HG03060 (cell line): ENCODE data around the gene CCAR1.
"Not testable (repeated sequence)": the region's sequence is repeated elsewhere in the genome, so short reads cannot be mapped to it uniquely, and the experiment has no call there.

Experiments
- ATAC-seq: cut with Tn5 transposase; IDR thresholded peaks from one replicate; pipeline ENCODE4 v1.9.1; 2021; ENCODE audit warnings: low read depth, moderate number of reproducible peaks; ENCODE audit not compliant: unreplicated experiment

The CCAR1 gene, protein sequence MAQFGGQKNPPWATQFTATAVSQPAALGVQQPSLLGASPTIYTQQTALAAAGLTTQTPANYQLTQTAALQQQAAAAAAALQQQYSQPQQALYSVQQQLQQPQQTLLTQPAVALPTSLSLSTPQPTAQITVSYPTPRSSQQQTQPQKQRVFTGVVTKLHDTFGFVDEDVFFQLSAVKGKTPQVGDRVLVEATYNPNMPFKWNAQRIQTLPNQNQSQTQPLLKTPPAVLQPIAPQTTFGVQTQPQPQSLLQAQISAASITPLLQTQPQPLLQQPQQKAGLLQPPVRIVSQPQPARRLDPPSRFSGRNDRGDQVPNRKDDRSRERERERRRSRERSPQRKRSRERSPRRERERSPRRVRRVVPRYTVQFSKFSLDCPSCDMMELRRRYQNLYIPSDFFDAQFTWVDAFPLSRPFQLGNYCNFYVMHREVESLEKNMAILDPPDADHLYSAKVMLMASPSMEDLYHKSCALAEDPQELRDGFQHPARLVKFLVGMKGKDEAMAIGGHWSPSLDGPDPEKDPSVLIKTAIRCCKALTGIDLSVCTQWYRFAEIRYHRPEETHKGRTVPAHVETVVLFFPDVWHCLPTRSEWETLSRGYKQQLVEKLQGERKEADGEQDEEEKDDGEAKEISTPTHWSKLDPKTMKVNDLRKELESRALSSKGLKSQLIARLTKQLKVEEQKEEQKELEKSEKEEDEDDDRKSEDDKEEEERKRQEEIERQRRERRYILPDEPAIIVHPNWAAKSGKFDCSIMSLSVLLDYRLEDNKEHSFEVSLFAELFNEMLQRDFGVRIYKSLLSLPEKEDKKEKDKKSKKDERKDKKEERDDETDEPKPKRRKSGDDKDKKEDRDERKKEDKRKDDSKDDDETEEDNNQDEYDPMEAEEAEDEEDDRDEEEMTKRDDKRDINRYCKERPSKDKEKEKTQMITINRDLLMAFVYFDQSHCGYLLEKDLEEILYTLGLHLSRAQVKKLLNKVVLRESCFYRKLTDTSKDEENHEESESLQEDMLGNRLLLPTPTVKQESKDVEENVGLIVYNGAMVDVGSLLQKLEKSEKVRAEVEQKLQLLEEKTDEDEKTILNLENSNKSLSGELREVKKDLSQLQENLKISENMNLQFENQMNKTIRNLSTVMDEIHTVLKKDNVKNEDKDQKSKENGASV

DNA sequence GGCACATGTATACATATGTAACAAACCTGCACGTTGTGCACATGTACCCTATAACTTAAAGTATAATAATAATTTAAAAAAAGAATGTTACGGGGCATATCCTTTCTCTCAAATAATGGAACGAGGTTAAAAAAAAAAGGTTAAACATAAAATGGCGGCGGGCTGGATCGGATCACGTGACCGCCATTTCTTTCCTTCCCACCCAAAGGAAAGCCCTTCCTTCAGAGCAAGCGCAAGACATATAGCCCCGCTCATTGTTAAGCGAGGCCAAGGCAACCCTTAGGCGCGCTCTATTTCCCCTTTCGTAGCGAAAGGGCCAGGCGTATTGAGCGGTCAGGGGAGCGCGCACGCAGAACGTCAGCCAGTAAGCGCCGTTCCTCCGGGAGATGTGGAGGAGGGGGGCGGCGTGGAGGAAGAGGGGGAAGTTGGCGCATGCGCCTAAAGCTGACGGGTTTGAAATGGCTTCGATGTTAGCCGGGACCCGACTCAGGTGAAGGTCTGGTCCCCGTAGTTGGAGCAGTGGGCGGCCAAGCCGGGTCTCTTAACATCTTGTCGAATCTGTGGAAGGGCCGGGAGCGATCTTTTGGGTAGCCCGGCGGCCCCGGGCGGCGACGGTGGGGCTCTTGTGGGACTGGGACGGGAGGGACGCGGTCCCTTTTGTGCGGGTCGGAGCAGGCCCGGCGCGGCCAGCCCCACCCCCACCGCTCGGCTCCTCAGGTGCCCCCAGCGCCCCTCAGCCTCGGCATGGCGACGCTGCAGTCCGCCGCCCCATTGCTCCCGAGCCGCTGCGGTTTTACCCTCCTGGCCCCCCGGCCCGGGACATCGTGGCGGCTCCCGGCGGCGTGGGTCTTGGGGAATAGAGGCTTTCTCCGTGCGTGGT is at the start of gene CCAR1:
Gene CCAR1 (plus strand): TSS at position 447 of the 880 bp plus-strand sequence. CDS start 1,266 bp downstream, outside the sequence.
- ATAC-seq, result peak; percentile 100

- no peak for ATAC-seq
Measured at GRCh38 chr10:68684413-68684812, 36.6 kb upstream of the CCAR1 start.

- no peak for ATAC-seq
Measured at GRCh38 chr10:68696018-68696417, 25.0 kb upstream of the CCAR1 start.

DNA sequence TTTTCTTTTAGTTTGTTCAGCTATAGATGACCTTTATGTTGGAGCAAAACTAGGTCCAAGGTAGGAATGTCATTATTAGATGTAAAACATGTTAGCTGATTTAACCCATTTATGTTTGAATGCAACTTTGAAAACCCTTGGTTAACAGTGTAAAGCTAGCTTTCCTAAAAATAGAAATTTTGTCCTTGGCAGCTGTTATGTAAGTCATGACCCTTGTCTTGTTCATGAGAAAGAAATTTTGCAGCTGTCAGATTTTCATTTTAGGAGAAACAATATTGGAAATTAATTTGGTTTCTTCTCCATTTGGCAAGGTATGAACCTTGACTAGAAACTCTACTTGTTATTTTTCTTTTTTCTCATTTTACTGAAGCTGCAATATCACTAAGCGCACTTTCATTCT is 23.9 kb upstream of the CCAR1 start:
- ATAC-seq, result no peak

GRCh38 chr10:68700197-68700596 is 20.8 kb upstream of the CCAR1 start:
- ATAC-seq, result no peak

DNA sequence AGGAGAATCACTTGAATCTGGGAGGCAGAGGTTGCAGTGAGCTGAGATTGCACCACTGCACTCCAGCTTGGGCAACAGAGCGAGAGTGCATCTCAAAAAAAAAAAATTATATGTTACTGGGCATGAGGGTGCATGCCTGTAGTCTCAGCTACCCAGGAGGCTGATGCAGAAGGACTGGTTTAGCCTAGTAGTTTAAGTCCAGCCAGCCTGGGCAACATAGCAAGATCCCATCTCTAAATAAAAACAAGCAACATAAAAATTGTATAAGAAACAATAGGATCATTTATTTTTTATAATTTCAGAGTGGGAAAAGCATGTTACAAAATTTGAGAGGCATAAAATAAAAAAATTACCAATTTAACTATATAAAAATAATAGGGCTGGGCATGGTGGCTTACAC is 15.5 kb upstream of the CCAR1 start:
- no peak for ATAC-seq

DNA sequence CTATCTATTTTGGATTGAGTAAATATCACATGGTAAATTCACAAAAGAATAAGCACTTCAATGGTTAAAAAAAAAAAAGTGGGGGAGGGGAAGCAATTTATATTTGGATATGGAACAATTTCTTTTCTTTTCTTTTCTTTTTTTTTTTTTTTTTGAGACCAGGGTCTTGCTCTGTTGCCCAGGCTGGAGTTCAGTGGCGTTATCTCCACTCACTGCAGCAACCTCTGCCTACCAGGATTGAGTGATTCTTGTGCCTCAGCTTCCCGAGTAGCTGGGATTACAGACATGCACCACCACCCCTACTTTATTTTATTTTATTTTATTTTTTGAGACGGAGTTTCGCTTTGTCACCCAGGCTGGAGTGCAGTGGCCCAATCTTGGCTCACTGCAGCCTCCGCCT is 12.1 kb upstream of the CCAR1 start:
- not testable (repeated sequence) for ATAC-seq

- not testable (repeated sequence) for ATAC-seq
Measured at GRCh38 chr10:68713065-68713464, 8.0 kb upstream of the CCAR1 start.

GRCh38 chr10:68717435-68717834 is 3.6 kb upstream of the CCAR1 start:
- no peak for ATAC-seq

DNA sequence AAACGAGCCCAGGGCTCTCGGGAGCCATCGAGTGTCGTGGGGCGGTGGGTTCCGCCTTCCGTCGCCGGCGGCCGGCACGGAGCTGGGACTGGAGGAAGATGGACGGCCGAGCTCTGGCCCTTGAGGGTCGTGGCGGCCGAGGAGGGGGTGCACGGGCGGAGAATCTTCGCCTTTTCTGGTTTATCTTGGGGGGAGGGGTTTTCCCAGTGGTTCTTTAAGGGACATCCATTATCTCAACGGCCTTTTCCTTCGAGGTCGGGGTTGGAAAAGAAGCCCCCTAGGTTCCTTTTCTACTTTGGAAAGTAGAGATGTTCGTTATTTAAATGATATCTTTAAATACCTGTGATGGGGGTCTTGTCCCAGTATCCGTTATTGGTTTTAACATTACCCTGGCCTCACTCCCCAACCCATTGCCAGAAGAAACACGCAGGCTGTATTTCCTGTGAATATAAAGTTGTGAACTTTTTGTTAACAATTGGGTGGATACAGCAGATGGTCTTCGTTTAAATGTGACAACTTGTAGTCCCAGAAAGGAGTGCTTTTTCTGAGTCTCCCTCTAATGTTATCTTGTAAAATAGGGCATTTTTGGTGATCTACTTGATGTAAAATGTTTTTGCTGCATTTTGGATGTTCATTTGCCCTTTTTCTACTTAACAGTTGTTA is 765 bp downstream of the CCAR1 start:
- ATAC-seq, result no peak

- no peak for ATAC-seq
Measured at GRCh38 chr10:68725016-68725415, 4.0 kb downstream of the CCAR1 start.

DNA sequence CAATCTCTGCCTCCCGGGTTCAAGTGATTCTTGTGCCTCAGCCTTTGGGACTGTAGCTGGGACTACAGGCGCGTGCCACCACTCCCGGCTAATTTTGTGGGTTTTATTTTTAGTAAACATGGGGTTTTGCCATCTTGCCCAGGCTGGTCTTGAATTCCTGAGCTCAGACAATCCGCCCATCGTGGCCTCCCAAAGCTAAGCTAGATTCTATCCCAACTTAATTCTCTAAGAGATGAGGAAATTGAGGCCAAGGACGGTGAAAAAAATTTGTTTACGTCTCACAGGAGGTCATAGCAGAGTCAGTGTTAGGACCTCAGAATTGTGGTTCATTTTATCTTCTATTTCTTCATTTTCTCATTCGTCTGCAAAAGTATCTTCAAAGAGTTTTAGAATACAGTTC is 6.1 kb downstream of the CCAR1 start:
- no peak for ATAC-seq

GRCh38 chr10:68732651-68733050 is 11.6 kb downstream of the CCAR1 start:
- ATAC-seq, result no peak

- ATAC-seq, result no peak
Measured at GRCh38 chr10:68734349-68734748, 13.3 kb downstream of the CCAR1 start.

DNA sequence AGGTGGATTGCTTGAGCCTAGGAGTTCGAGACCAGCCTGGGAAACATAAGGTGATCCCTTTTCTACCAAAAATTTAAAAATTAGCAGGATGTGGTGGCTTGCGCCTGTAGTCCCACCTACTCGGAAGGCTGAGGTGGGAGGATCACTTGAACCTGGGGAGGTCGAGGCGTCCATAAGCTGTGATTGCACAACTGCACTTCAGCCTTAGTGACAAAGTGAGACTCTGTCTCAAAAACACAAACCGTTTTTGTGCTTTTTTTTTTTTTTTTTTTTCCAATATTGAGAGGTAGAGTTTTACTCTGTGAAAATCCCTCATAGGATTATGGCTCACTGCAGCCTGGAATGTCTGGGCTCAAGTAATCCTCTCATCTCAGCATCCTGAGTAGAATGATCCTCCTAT is 14.1 kb downstream of the CCAR1 start:
- ATAC-seq, result no peak

DNA sequence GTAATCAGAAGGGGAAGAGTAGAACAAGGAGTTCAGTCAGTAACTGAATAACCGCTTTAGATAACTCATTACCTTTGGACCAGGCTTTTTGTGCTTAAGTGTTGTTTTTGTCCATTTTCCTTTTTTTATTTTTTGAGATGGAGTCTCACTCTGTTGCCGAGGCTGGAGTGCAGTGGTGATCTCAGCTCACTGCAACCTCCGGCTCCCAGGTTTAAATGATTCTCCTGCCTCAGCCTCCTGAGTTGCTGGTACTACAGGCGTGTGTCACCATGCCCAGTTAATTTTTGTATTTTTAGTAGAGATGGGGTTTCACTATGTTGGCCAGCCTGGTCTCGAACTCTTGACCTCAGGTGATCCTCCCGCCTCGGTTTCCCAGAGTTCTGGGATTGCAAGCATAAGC is 14.7 kb downstream of the CCAR1 start:
- not testable (repeated sequence) for ATAC-seq

DNA sequence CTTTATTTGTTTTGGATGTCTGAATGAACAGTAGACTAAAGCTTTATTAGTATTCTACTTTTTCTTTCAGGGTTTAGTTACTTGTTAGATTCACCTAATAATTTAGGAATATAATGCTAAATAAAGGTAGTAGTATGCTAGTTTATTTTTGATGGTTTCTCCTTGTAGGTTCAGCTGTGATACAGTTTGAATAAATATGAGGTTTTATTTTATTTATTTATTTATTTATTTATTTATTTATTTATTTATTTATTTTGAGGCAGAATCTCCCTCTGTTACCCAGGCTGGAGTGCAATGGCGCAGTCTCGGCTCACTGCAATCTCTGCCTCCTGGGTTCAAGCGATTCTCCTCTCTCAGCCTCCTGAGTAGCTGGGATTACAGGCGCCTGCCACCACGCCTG is 19.6 kb downstream of the CCAR1 start:
- ATAC-seq, result not testable (repeated sequence)

- ATAC-seq, result no peak
Measured at GRCh38 chr10:68742397-68742796, 21.4 kb downstream of the CCAR1 start.

DNA sequence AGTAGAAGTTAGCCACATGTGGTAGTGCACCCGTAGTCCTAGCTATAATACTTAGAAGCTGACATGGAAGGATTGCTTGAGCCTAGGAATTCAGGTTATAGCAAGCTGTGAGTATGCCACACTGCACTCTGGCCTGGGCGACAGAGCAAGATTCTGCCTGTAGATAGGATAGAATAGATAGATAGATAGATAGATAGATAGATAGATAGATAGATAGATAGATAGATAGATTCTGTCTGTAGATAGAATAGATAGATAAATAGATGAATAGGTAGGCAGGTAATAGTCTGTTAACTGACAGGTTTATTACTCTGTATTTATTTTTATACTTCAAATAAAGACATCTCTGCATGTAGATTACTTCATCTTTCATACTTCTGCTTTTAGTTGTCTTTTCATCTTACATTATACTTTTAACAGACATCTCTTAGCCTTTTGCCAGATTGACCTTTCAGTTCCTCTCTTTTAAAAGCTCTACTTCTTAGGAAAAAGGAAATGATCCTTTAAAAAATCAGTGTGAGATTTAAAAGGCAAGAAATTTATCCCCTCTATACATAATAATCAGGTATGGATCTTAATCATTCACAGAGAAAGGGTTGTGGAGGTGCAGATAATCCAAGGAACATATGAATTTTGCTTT is 31.8 kb downstream of the CCAR1 start:
- ATAC-seq, result no peak
